DMS153 treated with DMSO at 0.1 percent for 48 hours (cell line): ENCODE data around the gene EEFSEC.

Source experiments
- DNase-seq: peaks from one replicate; lab custom pipeline; 2025; ENCODE audit not compliant: unreplicated experiment; lab: John Stamatoyannopoulos, UW

Gene EEFSEC

DNA sequence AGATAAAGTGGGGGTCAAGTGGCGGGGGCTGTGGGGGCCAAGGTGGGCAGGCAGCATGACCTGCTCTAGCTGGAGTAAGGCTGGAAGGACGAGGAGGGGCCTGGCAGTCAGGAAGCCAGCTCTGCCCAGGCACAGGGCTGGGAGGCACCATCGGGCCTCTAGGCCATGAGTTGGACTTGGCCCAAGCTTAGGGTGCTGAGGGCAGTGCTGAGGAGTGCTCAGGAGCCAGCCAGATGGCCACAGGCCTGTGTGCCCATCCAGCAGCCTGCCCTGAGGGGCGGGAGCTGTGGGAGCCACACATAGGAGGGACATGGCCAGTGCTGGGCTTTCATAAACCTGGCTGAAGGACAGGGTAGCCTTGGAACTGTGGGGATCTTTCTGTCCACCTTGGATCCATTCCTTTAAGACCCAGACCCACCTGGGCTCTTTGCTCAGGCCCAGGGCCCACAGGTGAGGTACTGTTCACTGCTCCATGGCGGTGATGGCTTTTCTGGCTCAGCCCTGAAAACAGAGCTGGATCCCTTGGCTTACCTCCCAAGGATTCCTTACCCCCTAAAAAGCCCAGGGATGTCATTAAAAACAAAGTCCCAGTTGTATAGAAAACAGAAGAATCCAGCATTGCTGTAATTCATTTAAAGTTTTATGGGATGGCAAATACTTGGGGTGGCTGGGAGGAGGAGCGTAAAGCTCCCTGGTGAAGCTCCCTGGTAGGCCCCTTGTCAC lies 176.4 kb downstream of the EEFSEC start:
- no peak for DNase-seq

- no peak for DNase-seq
These were observed 177.0 kb downstream of the EEFSEC start for GRCh38 chr3:128330214-128330842.

GRCh38 chr3:128334086-128334645 lies 180.9 kb downstream of the EEFSEC start:
- DNase-seq, result no peak

- no peak for DNase-seq
These were observed 181.5 kb downstream of the EEFSEC start for GRCh38 chr3:128334766-128335165.

DNA sequence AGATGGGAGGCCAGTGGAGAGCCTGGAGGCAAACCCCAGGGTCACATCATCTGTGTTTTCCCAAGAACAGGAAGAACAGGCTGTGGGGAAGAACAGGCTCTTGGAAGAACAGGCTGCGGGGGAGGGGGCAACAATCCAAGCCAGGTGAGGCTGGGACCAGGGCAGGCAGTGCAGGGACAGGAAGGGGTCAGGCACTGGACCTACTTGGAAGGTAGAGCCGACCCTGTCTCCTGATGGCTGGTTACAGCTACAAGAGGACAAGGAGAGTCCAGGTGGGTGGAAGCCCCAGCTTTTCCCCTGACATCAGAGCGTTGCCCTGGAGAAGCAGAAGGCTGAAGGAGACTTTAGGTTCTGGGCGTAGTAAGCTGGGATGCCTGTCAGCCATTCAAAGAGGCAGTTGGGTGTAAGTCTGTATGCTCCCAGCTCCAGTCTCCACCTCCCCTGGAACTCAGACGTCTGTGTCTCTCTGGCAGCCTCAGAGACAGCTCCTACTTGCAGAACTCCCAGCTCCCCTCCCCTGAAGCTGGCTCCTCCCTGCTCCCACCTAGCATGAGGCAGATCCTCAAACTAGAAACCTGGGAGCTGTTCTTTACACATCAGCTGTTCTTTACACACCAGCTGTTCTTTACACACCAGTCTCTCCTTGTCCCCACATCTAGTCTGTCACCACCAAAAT lies 182.5 kb downstream of the EEFSEC start:
- no peak for DNase-seq

GRCh38 chr3:128336337-128337156 lies 183.3 kb downstream of the EEFSEC start:
- no peak for DNase-seq

GRCh38 chr3:128337305-128337704 lies 184.0 kb downstream of the EEFSEC start:
- no peak for DNase-seq

DNA sequence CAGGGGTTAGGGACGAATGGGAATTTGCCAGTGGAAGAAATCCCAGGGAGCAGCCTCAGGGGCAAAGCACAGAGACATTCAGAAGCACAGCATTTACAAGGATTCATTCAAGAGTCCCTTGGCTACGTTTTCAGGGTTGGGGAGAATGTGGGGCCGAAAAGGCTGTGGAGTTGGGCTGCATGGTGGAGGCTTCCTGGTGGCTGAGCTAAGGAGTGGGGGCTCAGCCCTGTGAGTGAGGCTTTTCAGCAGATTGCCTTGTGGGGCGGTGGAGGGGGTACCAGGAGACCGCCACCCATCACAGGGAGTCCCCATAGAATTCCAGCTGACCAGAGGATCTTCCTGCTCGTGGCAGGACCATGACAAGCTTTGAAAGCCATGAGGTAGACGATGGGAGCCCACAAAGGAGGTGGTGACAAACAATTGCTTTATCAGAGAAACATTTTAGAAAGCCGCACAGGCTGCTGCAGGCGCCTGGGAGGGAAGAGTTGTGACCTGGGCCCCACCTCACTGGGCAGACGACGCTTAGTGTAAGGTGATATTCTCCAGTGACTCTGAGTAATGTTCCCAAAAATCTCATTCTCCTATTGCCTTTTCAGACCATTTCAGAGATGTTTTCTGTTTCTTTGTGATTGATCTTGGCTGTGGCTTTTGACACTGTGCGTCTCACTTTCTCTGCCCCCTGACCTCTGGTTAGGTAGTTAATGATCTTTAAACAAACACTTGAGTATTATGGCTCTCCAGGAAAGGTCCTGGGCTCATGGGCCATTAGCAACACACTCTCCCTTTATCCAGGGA lies 185.5 kb downstream of the EEFSEC start:
- no peak for DNase-seq

DNA sequence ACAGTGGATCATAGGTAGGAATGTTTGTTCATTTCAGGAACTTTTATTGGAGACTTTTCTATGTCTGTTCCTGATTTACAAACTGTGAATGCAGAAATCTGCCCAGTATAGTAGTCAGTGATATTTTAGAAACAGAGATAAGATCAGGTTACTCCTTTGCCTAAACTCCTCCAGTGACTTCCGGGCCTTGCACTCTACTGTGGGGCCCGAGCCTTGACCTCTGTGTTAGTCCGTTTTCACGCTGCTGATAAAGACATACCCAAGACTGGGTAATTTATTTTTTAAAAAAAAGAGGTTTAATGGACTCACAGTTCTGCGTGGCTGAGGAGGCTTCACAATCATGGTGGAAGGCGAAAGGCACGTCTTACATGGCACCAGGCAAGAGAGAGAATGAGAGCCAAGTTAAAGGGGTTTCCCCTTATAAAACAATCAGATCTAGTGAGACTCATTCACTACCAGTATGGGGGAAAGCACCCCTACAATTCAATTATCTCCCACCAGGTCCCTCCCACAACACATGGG lies 186.3 kb downstream of the EEFSEC start:
- no peak for DNase-seq

GRCh38 chr3:128340198-128340903 lies 187.1 kb downstream of the EEFSEC start:
- DNase-seq, result no peak

DNA sequence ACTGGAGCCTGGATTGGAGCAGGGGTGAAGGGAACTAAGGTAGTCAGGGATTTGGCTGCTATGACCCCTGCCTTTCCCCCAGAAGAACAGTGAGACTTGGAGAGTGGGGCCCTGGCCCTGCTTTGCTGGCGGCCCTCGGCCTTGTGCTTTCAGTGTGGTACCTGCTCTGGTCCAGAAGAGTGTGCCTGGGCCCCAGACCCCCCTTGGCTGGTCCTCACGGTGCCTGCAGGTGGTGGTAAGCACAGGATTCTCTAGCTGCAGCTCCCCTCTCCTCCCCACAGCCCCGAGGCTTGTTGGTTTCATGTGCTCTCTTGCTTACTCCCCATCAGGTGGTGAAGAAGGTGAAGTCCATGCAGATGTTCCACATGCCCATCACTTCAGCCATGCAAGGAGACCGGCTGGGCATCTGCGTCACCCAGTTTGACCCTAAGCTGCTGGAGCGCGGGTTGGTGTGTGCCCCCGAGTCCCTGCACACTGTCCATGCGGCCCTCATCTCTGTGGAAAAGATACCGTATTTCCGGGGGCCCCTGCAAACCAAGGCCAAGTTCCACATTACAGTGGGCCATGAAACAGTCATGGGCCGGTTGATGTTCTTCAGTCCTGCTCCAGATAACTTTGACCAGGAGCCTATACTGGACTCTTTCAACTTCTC lies 187.7 kb downstream of the EEFSEC start:
- no peak for DNase-seq

- DNase-seq, result no peak
These were observed 188.5 kb downstream of the EEFSEC start for GRCh38 chr3:128341659-128342395.

DNA sequence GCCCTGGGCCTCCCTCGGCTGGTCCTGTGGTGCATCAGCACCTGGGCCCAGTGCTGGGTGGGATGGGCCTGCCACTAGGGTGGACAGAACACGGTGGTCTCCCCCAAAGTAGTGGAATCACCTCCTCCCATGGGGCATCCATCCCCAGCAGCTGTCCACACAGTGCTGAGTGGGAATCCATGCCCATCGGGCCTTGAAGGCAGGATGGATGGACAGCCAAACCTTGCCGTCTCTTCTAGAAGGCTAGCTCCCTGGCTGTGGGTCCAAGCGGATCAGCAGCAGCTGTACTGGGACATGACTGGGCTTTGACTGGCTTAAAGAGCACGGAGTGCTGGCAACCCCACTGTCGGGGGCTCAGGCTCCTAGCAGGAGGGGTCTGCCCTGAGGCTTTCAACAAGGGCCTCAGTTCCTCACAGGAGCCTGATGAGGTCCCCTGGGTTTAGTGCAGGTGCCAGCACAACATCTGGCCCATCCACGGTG lies 189.5 kb downstream of the EEFSEC start:
- DNase-seq, result no peak

- peak; percentile 24 for DNase-seq
These were observed 190.2 kb downstream of the EEFSEC start for GRCh38 chr3:128343287-128344051.

- DNase-seq, result no peak
These were observed 190.9 kb downstream of the EEFSEC start for GRCh38 chr3:128344052-128344735.

- DNase-seq, result no peak
These were observed 191.9 kb downstream of the EEFSEC start for GRCh38 chr3:128345196-128345595.

DNA sequence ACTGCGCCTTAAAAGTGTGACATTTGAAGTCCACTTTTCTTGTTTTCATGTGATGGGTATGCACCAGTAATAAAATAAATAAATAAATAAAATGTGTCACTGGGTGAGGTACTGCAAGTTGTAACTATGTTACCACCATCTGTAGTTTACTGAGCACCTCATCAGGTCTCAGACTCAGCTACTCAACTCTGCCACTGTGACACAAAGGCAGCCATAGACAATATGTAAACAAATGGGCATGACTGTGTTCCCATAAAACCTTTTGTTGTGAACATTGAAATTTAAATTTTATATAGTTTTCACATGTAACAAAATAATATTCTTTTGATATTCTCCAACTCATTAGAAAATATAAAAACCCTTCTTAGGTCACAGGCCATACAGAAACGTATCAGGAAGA lies 193.3 kb downstream of the EEFSEC start:
- no peak for DNase-seq
